CD4-positive, alpha-beta T cell (primary cell): Measurements from ENCODE around the gene SDHB. TPM values are rescaled to one million over a fixed set of nuclear protein-coding genes. Genes with fewer than 3 reads are reported as not detected.

Source experiments
- ATAC-seq: fragments of 200-7000 bp; cut with Tn5 transposase; one replicate; pipeline ENCODE4 v1.10.0; 2022; ENCODE audit warnings: mild to moderate bottlenecking; ENCODE audit not compliant: poor library complexity
- CTCF ChIA-PET: fragments of 350-600 bp; sonication (Branson Sonifier 250); formaldehyde crosslinking; loops from one replicate; lab custom pipeline; 2021; ENCODE audit warnings: antibody characterized with exemption, inconsistent platforms; lab: Charles Lee
- POLR2A ChIA-PET: fragments of 350-600 bp; sonication (Branson Sonifier 250); formaldehyde crosslinking; loops from one replicate; lab custom pipeline; 2021; ENCODE audit warnings: antibody characterized with exemption, inconsistent platforms; lab: Charles Lee
- DNase-seq, 14 experiments: peaks; one replicate each; pipeline ENCODE4 v3.0.0-alpha.2; 2013 to 2020; ENCODE audit warnings: mixed read lengths in 2 of 14
- H3K27ac ChIP-seq, 2 donors: one replicate each; pipeline versions ENCODE4 v1.5.1 to v1.7.0; 2013; ENCODE audit warnings: low read length in 2 of 2, low read depth in 1 of 2, mild to moderate bottlenecking in 1 of 2
- H3K27me3 ChIP-seq, 2 experiments: 1 replicate in 1 of 2; 2 replicates in 1 of 2; pipeline versions ENCODE4 v1.6.1 to v1.7.0; 2013; ENCODE audit warnings: low read length in 2 of 2, control low read depth in 1 of 2, mild to moderate bottlenecking in 1 of 2, moderate library complexity in 1 of 2; ENCODE audit not compliant: insufficient read depth in 2 of 2, control insufficient read depth in 1 of 2
- H3K36me3 ChIP-seq: one replicate; pipeline ENCODE4 v1.6.1; 2013; ENCODE audit warnings: low read length, control low read depth; ENCODE audit not compliant: insufficient read depth
- H3K4me1 ChIP-seq: one replicate; pipeline ENCODE4 v1.6.1; 2013; ENCODE audit warnings: low read length, control low read depth; ENCODE audit not compliant: insufficient read depth
- H3K4me3 ChIP-seq: one replicate; pipeline ENCODE4 v1.5.1; 2013; ENCODE audit warnings: mild to moderate bottlenecking, low read length, moderate library complexity
- H3K9me3 ChIP-seq, 2 experiments: 1 replicate in 1 of 2; 2 replicates in 1 of 2; pipeline versions ENCODE4 v1.6.1 to v1.7.0; 2013; ENCODE audit warnings: low read length in 2 of 2, mild to moderate bottlenecking in 2 of 2, control low read depth in 1 of 2, moderate library complexity in 1 of 2; ENCODE audit not compliant: control insufficient read depth in 1 of 2, insufficient read depth in 1 of 2
- H3K27ac Mint-ChIP-seq: one replicate; pipeline ENCODE4 v1.8.0; 2020; ENCODE audit warnings: mixed read lengths
- H3K27me3 Mint-ChIP-seq: one replicate; pipeline ENCODE4 v1.8.0; 2021; ENCODE audit warnings: mixed read lengths
- H3K36me3 Mint-ChIP-seq: one replicate; pipeline ENCODE4 v1.8.0; 2021; ENCODE audit warnings: low read depth, mixed read lengths
- H3K4me1 Mint-ChIP-seq: one replicate; pipeline ENCODE4 v1.8.0; 2021; ENCODE audit warnings: low read depth, mixed read lengths
- H3K4me3 Mint-ChIP-seq: one replicate; pipeline ENCODE4 v1.8.0; 2020; ENCODE audit warnings: mild to moderate bottlenecking, mixed read lengths
- H3K9me3 Mint-ChIP-seq: one replicate; pipeline ENCODE4 v1.8.0; 2020; ENCODE audit warnings: mixed read lengths
- CTCF ChIP-seq: fragments of 200-600 bp; IDR thresholded peaks from one replicate; pipeline ENCODE4 v1.8.0; 2022; ENCODE audit warnings: antibody characterized with exemption, mild to moderate bottlenecking
- intact Hi-C, 2 experiments: fragments of 100-400 bp; cut with DNase I in 1 of 2; cut with micrococcal nuclease in 1 of 2; formaldehyde crosslinking; loops; one replicate each; pipeline versions ENCODE4 v1.15.1 to v1.9.0; 2023 to 2025; cut with DNase I, micrococcal nuclease
- total RNA-seq, 174 experiments: library from RNA in 2 of 174; stranded (reverse) in 2 of 174; gene quantifications; one replicate each; pipeline ENCODE4 v1.2.3 and lab custom pipeline; 2021 to 2026

SDHB gene
- total RNA-seq, 2 experiments from 2014 or later: 53.9 to 56.2 TPM

DNA sequence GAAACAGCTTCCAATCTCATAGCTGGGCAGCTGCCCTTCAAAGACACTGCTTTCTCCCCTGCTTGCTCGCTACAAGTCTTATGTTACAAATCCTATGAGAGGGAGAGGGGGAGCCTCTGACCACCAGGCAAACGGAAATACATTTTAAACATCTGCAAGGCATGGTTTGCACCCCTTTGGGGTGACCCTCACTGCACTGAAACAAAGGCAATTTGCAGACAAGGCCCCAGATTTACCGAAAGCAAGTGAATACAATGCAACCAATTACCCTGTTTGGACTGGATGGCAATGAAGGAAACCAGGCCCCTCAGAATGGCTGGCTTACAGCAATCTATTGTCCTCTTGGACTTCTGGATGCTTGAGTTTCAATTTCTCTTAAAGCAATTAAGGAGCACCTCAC lies 30.3 kb downstream of the SDHB start:
- ChIA-PET POLR2A (no interaction called here), CTCF (no interaction called here)
- intact Hi-C loops: no loop called here
- Mint-ChIP-seq H3K4me3 (no peak overlapping the region), H3K27ac (peak overlapping the region; percentile 36), H3K36me3 (peaks cover 95% of the 10 kb centered on the region), H3K9me3 (no peaks in the 10 kb centered on the region), H3K4me1 (no peaks in the 10 kb centered on the region), H3K27me3 (no peaks in the 10 kb centered on the region)
- Histone ChIP-seq H3K27me3 (no peaks in the 10 kb centered on the region), H3K4me3 (no peak overlapping the region), H3K27ac (no peak overlapping the region), H3K4me1 (no peaks in the 10 kb centered on the region), H3K36me3 (peaks cover 93% of the 10 kb centered on the region), H3K9me3 (no peaks in the 10 kb centered on the region)
- TF ChIP-seq CTCF: no peak
- DNase-seq: no peak
- ATAC-seq: no peak

DNA sequence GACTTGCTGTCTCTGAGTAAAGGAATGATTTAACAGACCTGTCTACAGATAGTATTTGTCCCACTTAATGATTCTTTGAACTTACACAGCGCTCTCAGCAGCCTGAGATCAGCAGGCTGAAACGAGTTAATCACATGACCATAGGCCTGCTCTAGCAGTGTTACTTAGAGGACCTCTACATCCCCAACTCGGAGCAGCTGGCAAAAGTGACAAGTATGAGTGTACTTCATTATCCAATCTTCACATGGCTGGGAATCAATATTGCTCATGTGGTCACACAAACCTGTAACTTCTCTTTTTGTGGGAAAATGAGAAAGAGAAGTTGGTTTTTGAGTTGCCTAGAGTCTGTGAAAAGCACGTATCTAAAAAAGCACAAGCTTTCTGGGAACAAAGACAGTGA lies 30.7 kb downstream of the SDHB start:
- Mint-ChIP-seq H3K36me3 (peaks cover 94% of the 10 kb centered on the region), H3K27me3 (no peaks in the 10 kb centered on the region), H3K27ac (no peak overlapping the region), H3K4me1 (no peaks in the 10 kb centered on the region), H3K9me3 (no peaks in the 10 kb centered on the region), H3K4me3 (no peak overlapping the region)
- ATAC-seq (no peak), DNase-seq (no peak)
- peaks cover 93% of the 10 kb centered on the region for H3K36me3 ChIP-seq
- no peaks in the 10 kb centered on the region for H3K27me3 ChIP-seq
- no peaks in the 10 kb centered on the region for H3K4me1 ChIP-seq
- H3K27ac ChIP-seq: no peak overlapping the region
- ChIA-PET POLR2A (no interaction called here), CTCF (no interaction called here)
- H3K4me3 ChIP-seq: no peak overlapping the region
- TF ChIP-seq CTCF: no peak
- intact Hi-C loops: no loop called here
- H3K9me3 ChIP-seq: no peaks in the 10 kb centered on the region

DNA sequence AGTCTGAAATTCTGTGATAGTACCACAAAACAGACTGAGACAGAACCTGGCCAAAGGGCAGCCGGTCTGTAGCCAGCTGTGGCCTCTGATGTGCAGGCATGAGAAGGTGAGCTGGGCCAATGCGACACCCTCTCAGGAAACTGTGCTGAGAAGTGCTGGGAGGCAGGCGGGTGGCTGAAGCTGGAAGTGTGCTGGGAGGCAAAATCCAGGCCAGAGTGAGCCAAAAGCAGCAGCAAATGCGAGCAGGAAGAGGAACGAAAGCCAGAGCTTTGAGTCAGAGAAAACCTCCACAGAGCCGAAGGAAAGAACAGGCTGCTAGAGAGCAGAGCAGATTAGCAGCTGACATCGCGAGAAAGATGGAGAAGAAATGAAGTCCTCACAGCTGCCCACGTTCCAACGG lies 31.9 kb downstream of the SDHB start:
- no peak overlapping the region for H3K4me3 ChIP-seq
- no peak overlapping the region for H3K27ac ChIP-seq
- no peak for TF ChIP-seq CTCF
- H3K27me3 ChIP-seq: no peaks in the 10 kb centered on the region
- Mint-ChIP-seq H3K4me3 (no peak overlapping the region), H3K9me3 (no peaks in the 10 kb centered on the region), H3K36me3 (peaks cover 89% of the 10 kb centered on the region), H3K27me3 (no peaks in the 10 kb centered on the region), H3K4me1 (no peaks in the 10 kb centered on the region), H3K27ac (no peak overlapping the region)
- H3K9me3 ChIP-seq: no peaks in the 10 kb centered on the region
- CTCF ChIA-PET: interaction anchor here (1.2 kb wide), 1 partner anchor 70 kb away, joined by 3 read pairs; no protein-coding TSS in a partner anchor
- ATAC-seq (no peak), DNase-seq (no peak)
- intact Hi-C loops: no loop called here
- no peaks in the 10 kb centered on the region for H3K4me1 ChIP-seq
- POLR2A ChIA-PET: interaction anchor here (1.6 kb wide), 1 partner anchor 23 kb away, joined by 3 read pairs; no protein-coding TSS in a partner anchor
- H3K36me3 ChIP-seq: peaks cover 83% of the 10 kb centered on the region
